ENCODE data around the gene SFMBT1. TPM values are rescaled to one million over a fixed set of nuclear protein-coding genes. Genes with fewer than 3 reads are reported as not detected.
A peak's percentile ranks its signal among the peaks of the same experiment; 100 is the strongest.

Gene SFMBT1
- total RNA-seq, 1 donor from 2014 or later: 5.8 TPM

- TF ChIP-seq CTCF (IDR thresholded peaks at IDR 0.05; ENCODE audit: unreplicated experiment): no peak
- H3K4me3 Mint-ChIP-seq (ENCODE audit: unreplicated experiment): no peak overlapping the region
- no peak overlapping the region for H3K27ac Mint-ChIP-seq (ENCODE audit: unreplicated experiment)
- no peak for DNase-seq (ENCODE audit: low spot score)
- no peaks in the 10 kb centered on the region for H3K9me3 Mint-ChIP-seq (ENCODE audit: unreplicated experiment)
- H3K36me3 Mint-ChIP-seq (ENCODE audit: low read depth, unreplicated experiment): no peaks in the 10 kb centered on the region
- H3K4me1 Mint-ChIP-seq (ENCODE audit: unreplicated experiment): peaks cover 10% of the 10 kb centered on the region
- H3K27me3 Mint-ChIP-seq (ENCODE audit: unreplicated experiment): no peaks in the 10 kb centered on the region
Observed at GRCh38 chr3:53073553-53074365, 27.9 kb upstream of the SFMBT1 start.

- H3K27me3 Mint-ChIP-seq (ENCODE audit: unreplicated experiment): no peaks in the 10 kb centered on the region
- H3K36me3 Mint-ChIP-seq (ENCODE audit: low read depth, unreplicated experiment): no peaks in the 10 kb centered on the region
- peak; percentile 90 for DNase-seq (ENCODE audit: low spot score)
- H3K9me3 Mint-ChIP-seq (ENCODE audit: unreplicated experiment): no peaks in the 10 kb centered on the region
- no peak overlapping the region for H3K27ac Mint-ChIP-seq (ENCODE audit: unreplicated experiment)
- peak; percentile 79 for TF ChIP-seq CTCF (IDR thresholded peaks at IDR 0.05; ENCODE audit: unreplicated experiment)
- peaks cover 10% of the 10 kb centered on the region for H3K4me1 Mint-ChIP-seq (ENCODE audit: unreplicated experiment)
- peak overlapping the region; percentile 65 for H3K4me3 Mint-ChIP-seq (ENCODE audit: unreplicated experiment)
Observed at GRCh38 chr3:53072653-53073552, 27.0 kb upstream of the SFMBT1 start.

- H3K27me3 Mint-ChIP-seq (ENCODE audit: unreplicated experiment): peaks cover 2% of the 10 kb centered on the region
- H3K4me1 Mint-ChIP-seq (ENCODE audit: unreplicated experiment): peaks cover 10% of the 10 kb centered on the region
- no peaks in the 10 kb centered on the region for H3K36me3 Mint-ChIP-seq (ENCODE audit: low read depth, unreplicated experiment)
- no peaks in the 10 kb centered on the region for H3K9me3 Mint-ChIP-seq (ENCODE audit: unreplicated experiment)
- no peak overlapping the region for H3K4me3 Mint-ChIP-seq (ENCODE audit: unreplicated experiment)
- no peak for DNase-seq (ENCODE audit: low spot score)
- H3K27ac Mint-ChIP-seq (ENCODE audit: unreplicated experiment): no peak overlapping the region
- TF ChIP-seq CTCF (IDR thresholded peaks at IDR 0.05; ENCODE audit: unreplicated experiment): no peak
Observed at GRCh38 chr3:53071882-53072431, 26.1 kb upstream of the SFMBT1 start.

- Mint-ChIP-seq H3K27me3 (ENCODE audit: unreplicated experiment) (peaks cover 3% of the 10 kb centered on the region), H3K27ac (ENCODE audit: unreplicated experiment) (no peak overlapping the region), H3K9me3 (ENCODE audit: unreplicated experiment) (no peaks in the 10 kb centered on the region), H3K4me3 (ENCODE audit: unreplicated experiment) (no peak overlapping the region), H3K4me1 (ENCODE audit: unreplicated experiment) (peaks cover 10% of the 10 kb centered on the region), H3K36me3 (ENCODE audit: low read depth, unreplicated experiment) (no peaks in the 10 kb centered on the region)
- no peak for TF ChIP-seq CTCF (IDR thresholded peaks at IDR 0.05; ENCODE audit: unreplicated experiment)
- DNase-seq (ENCODE audit: low spot score): no peak
Observed at GRCh38 chr3:53069422-53070068, 23.7 kb upstream of the SFMBT1 start.

Measured in endothelial cell (in vitro differentiated cells).